Measurements from ENCODE around the gene MT4. TPM values are rescaled to one million over a fixed set of nuclear protein-coding genes. Genes with fewer than 3 reads are reported as not detected.
A peak's percentile ranks its signal among the peaks of the same experiment; 100 is the strongest.

Gene MT4
- total RNA-seq, 1 experiment from 2014 or later = not detected

GRCh38 chr16:56588781-56589140 is 23.9 kb downstream of the MT4 start:
- H3K9me2 ChIP-seq (replicated peaks; ENCODE audit: insufficient read depth, low read length) = no peaks in the 10 kb centered on the region
- no peak for DNase-seq
- H2AFZ ChIP-seq (ENCODE audit: low read length) = no peak overlapping the region
- no peak overlapping the region for H3K4me2 ChIP-seq (ENCODE audit: low read depth, low read length, poor library complexity, severe bottlenecking)
- peaks cover 17% of the 10 kb centered on the region for H3K4me1 ChIP-seq (ENCODE audit: low read length)
- H3K4me3 ChIP-seq (ENCODE audit: low read length) = no peak overlapping the region
- no peaks in the 10 kb centered on the region for H3K79me2 ChIP-seq (ENCODE audit: low read length)
- H3K27me3 ChIP-seq (ENCODE audit: low read length) = no peaks in the 10 kb centered on the region
- H3K9ac ChIP-seq (ENCODE audit: low read length) = no peak overlapping the region
- H3K9me3 ChIP-seq (ENCODE audit: low read length) = no peaks in the 10 kb centered on the region
- no peak overlapping the region for H3K27ac ChIP-seq (ENCODE audit: low read length)
- no peaks in the 10 kb centered on the region for H4K20me1 ChIP-seq (ENCODE audit: insufficient read depth, low read depth, low read length)
- no peaks in the 10 kb centered on the region for H3K36me3 ChIP-seq (ENCODE audit: insufficient read depth, low read length)

DNA sequence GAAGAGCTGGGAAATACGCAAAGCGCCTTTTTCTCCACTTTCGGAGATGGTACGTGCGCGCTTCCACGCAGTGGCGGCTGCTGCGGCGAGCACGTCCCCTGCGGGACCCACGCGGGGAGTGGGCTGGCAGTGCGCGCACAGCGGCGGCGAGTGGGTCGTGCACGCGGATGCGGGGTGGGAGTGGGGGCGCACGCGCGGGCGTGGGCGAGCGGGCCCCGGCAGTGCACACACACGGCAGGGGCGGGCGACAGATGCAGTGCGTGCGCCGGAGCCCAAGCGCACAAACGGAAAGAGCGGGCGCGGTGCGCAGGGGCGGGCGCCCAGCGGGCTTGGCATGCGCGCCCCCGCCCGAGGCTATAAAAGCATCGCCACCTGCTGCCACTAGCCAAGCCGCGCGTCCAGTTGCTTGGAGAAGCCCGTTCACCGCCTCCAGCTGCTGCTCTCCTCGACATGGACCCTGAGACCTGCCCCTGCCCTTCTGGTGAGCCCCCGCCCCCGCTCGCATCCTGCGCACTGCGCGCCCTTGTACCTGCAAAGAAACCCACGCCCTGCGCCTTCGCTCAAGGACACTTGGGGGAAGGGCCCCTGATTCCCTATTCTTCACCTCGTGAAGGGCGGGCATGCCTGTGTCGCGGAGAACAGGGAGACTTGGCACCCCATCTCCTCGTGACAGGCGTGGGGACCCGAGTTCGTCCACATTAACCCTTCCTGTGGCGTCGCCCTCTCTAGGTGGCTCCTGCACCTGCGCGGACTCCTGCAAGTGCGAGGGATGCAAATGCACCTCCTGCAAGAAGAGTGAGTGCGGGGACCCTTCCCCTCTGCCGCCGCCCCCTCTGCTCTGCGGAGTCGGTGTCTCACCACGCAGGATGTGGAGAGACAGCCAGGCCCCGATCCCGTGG is 24.5 kb downstream of the MT4 start, which contains the start of gene MT3:
TSS of gene MT3 (plus strand) at position 388 of the 899 bp plus-strand sequence. CDS start at position 451, 63 bp downstream.
- DNase-seq = no peak
- Histone ChIP-seq H3K36me3 (ENCODE audit: insufficient read depth, low read length) (no peaks in the 10 kb centered on the region), H4K20me1 (ENCODE audit: insufficient read depth, low read depth, low read length) (no peaks in the 10 kb centered on the region), H3K4me3 (ENCODE audit: low read length) (no peak within 1 kb of the TSS), H3K79me2 (ENCODE audit: low read length) (no peaks in the 10 kb centered on the region), H3K9ac (ENCODE audit: low read length) (no peak within 1 kb of the TSS), H3K9me2 (replicated peaks; ENCODE audit: insufficient read depth, low read length) (no peaks in the 10 kb centered on the region), H3K27ac (ENCODE audit: low read length) (no peak within 1 kb of the TSS), H2AFZ (ENCODE audit: low read length) (no peak within 1 kb of the TSS), H3K27me3 (ENCODE audit: low read length) (no peaks in the 10 kb centered on the region), H3K4me1 (ENCODE audit: low read length) (peaks cover 17% of the 10 kb centered on the region), H3K9me3 (ENCODE audit: low read length) (no peaks in the 10 kb centered on the region), H3K4me2 (ENCODE audit: low read depth, low read length, poor library complexity, severe bottlenecking) (no peak within 1 kb of the TSS)

- Histone ChIP-seq H3K4me2 (ENCODE audit: low read depth, low read length, poor library complexity, severe bottlenecking) (no peak overlapping the region), H3K4me1 (ENCODE audit: low read length) (peaks cover 18% of the 10 kb centered on the region), H3K9ac (ENCODE audit: low read length) (no peak overlapping the region), H3K36me3 (ENCODE audit: insufficient read depth, low read length) (no peaks in the 10 kb centered on the region), H3K79me2 (ENCODE audit: low read length) (no peaks in the 10 kb centered on the region), H2AFZ (ENCODE audit: low read length) (no peak overlapping the region), H3K9me2 (replicated peaks; ENCODE audit: insufficient read depth, low read length) (no peaks in the 10 kb centered on the region), H3K9me3 (ENCODE audit: low read length) (no peaks in the 10 kb centered on the region), H3K4me3 (ENCODE audit: low read length) (no peak overlapping the region), H3K27ac (ENCODE audit: low read length) (no peak overlapping the region), H4K20me1 (ENCODE audit: insufficient read depth, low read depth, low read length) (no peaks in the 10 kb centered on the region), H3K27me3 (ENCODE audit: low read length) (no peaks in the 10 kb centered on the region)
- DNase-seq = no peak
Measured at GRCh38 chr16:56591377-56592060, 26.6 kb downstream of the MT4 start.

- Histone ChIP-seq H3K27me3 (ENCODE audit: low read length) (no peaks in the 10 kb centered on the region), H3K9ac (ENCODE audit: low read length) (no peak overlapping the region), H3K4me3 (ENCODE audit: low read length) (no peak overlapping the region), H3K36me3 (ENCODE audit: insufficient read depth, low read length) (no peaks in the 10 kb centered on the region), H3K9me3 (ENCODE audit: low read length) (no peaks in the 10 kb centered on the region), H3K9me2 (replicated peaks; ENCODE audit: insufficient read depth, low read length) (no peaks in the 10 kb centered on the region), H3K4me2 (ENCODE audit: low read depth, low read length, poor library complexity, severe bottlenecking) (no peak overlapping the region), H3K79me2 (ENCODE audit: low read length) (no peaks in the 10 kb centered on the region), H2AFZ (ENCODE audit: low read length) (no peak overlapping the region), H4K20me1 (ENCODE audit: insufficient read depth, low read depth, low read length) (no peaks in the 10 kb centered on the region), H3K4me1 (ENCODE audit: low read length) (peaks cover 21% of the 10 kb centered on the region), H3K27ac (ENCODE audit: low read length) (no peak overlapping the region)
- no peak for DNase-seq
Measured at GRCh38 chr16:56593573-56594291, 28.9 kb downstream of the MT4 start.

DNA sequence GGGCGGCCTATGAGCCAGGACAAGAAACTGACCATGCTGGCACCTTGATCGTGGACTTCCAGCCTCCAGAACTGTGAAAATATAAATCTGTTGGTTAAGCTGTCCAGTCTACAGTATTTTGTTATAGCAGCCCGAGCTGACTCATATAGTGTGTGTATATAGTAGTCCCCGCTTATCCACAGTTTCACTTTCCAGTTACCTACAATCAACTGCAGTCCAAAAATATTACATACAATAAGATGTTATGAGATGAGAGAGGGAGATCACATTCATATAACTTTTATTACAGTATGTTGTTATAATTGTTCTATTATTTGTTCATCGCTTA is 29.4 kb downstream of the MT4 start:
- Histone ChIP-seq H2AFZ (ENCODE audit: low read length) (no peak overlapping the region), H4K20me1 (ENCODE audit: insufficient read depth, low read depth, low read length) (no peaks in the 10 kb centered on the region), H3K4me2 (ENCODE audit: low read depth, low read length, poor library complexity, severe bottlenecking) (no peak overlapping the region), H3K9me2 (replicated peaks; ENCODE audit: insufficient read depth, low read length) (no peaks in the 10 kb centered on the region), H3K4me1 (ENCODE audit: low read length) (peaks cover 21% of the 10 kb centered on the region), H3K27ac (ENCODE audit: low read length) (no peak overlapping the region), H3K79me2 (ENCODE audit: low read length) (no peaks in the 10 kb centered on the region), H3K9ac (ENCODE audit: low read length) (no peak overlapping the region), H3K27me3 (ENCODE audit: low read length) (no peaks in the 10 kb centered on the region), H3K9me3 (ENCODE audit: low read length) (no peaks in the 10 kb centered on the region), H3K36me3 (ENCODE audit: insufficient read depth, low read length) (no peaks in the 10 kb centered on the region), H3K4me3 (ENCODE audit: low read length) (no peak overlapping the region)
- DNase-seq = no peak

GRCh38 chr16:56600398-56600999 is 35.6 kb downstream of the MT4 start:
- no peak overlapping the region for H3K9ac ChIP-seq (ENCODE audit: low read length)
- H3K4me3 ChIP-seq (ENCODE audit: low read length) = no peak overlapping the region
- H3K36me3 ChIP-seq (ENCODE audit: insufficient read depth, low read length) = no peaks in the 10 kb centered on the region
- no peak overlapping the region for H3K4me2 ChIP-seq (ENCODE audit: low read depth, low read length, poor library complexity, severe bottlenecking)
- no peaks in the 10 kb centered on the region for H3K79me2 ChIP-seq (ENCODE audit: low read length)
- H3K9me2 ChIP-seq (replicated peaks; ENCODE audit: insufficient read depth, low read length) = no peaks in the 10 kb centered on the region
- no peaks in the 10 kb centered on the region for H3K27me3 ChIP-seq (ENCODE audit: low read length)
- no peak overlapping the region for H2AFZ ChIP-seq (ENCODE audit: low read length)
- H4K20me1 ChIP-seq (ENCODE audit: insufficient read depth, low read depth, low read length) = no peaks in the 10 kb centered on the region
- peaks cover 4% of the 10 kb centered on the region; the same call in 1 of the 2 replicates for H3K4me1 ChIP-seq (ENCODE audit: low read length)
- no peaks in the 10 kb centered on the region for H3K9me3 ChIP-seq (ENCODE audit: low read length)
- DNase-seq = peak; percentile 82
- no peak overlapping the region for H3K27ac ChIP-seq (ENCODE audit: low read length)

GRCh38 chr16:56601325-56601724 is 36.5 kb downstream of the MT4 start:
- Histone ChIP-seq H3K27me3 (ENCODE audit: low read length) (no peaks in the 10 kb centered on the region), H3K9me2 (replicated peaks; ENCODE audit: insufficient read depth, low read length) (no peaks in the 10 kb centered on the region), H4K20me1 (ENCODE audit: insufficient read depth, low read depth, low read length) (no peaks in the 10 kb centered on the region), H3K9me3 (ENCODE audit: low read length) (no peaks in the 10 kb centered on the region), H3K9ac (ENCODE audit: low read length) (no peak overlapping the region), H3K4me2 (ENCODE audit: low read depth, low read length, poor library complexity, severe bottlenecking) (no peak overlapping the region), H3K4me3 (ENCODE audit: low read length) (no peak overlapping the region), H2AFZ (ENCODE audit: low read length) (no peak overlapping the region), H3K79me2 (ENCODE audit: low read length) (no peaks in the 10 kb centered on the region), H3K27ac (ENCODE audit: low read length) (no peak overlapping the region), H3K4me1 (ENCODE audit: low read length) (peaks cover 4% of the 10 kb centered on the region; the same call in 1 of the 2 replicates), H3K36me3 (ENCODE audit: insufficient read depth, low read length) (no peaks in the 10 kb centered on the region)
- no peak for DNase-seq

- H3K9me2 ChIP-seq (replicated peaks; ENCODE audit: insufficient read depth, low read length) = no peaks in the 10 kb centered on the region
- no peak for DNase-seq
- no peaks in the 10 kb centered on the region for H3K36me3 ChIP-seq (ENCODE audit: insufficient read depth, low read length)
- H3K4me2 ChIP-seq (ENCODE audit: low read depth, low read length, poor library complexity, severe bottlenecking) = no peak overlapping the region
- H3K4me3 ChIP-seq (ENCODE audit: low read length) = no peak overlapping the region
- no peaks in the 10 kb centered on the region for H4K20me1 ChIP-seq (ENCODE audit: insufficient read depth, low read depth, low read length)
- no peaks in the 10 kb centered on the region for H3K79me2 ChIP-seq (ENCODE audit: low read length)
- H3K9me3 ChIP-seq (ENCODE audit: low read length) = no peaks in the 10 kb centered on the region
- H3K9ac ChIP-seq (ENCODE audit: low read length) = no peak overlapping the region
- no peak overlapping the region for H3K27ac ChIP-seq (ENCODE audit: low read length)
- H3K4me1 ChIP-seq (ENCODE audit: low read length) = peaks cover 6% of the 10 kb centered on the region
- no peak overlapping the region for H2AFZ ChIP-seq (ENCODE audit: low read length)
- H3K27me3 ChIP-seq (ENCODE audit: low read length) = no peaks in the 10 kb centered on the region
Measured at GRCh38 chr16:56603589-56603988, 38.7 kb downstream of the MT4 start.
